Stimulated activated CD8-positive, alpha-beta memory T cell treated with anti-CD3 and anti-CD28 coated beads, Interleukin-15, amount 100 ng/mL, for 24 hours (primary cell): ENCODE data around the gene C17orf78.
A peak's percentile ranks its signal among the peaks of the same experiment; 100 is the strongest.
"Not testable (repeated sequence)": the region's sequence is repeated elsewhere in the genome, so short reads cannot be mapped to it uniquely, and the experiment has no call there.

Experiments used
- DNase-seq: peaks from one replicate; pipeline ENCODE4 v3.0.0-alpha.2; 2020; ENCODE audit warnings: low read depth

Gene C17orf78

GRCh38 chr17:37386462-37386861 is 10.7 kb downstream of the C17orf78 start:
- no peak for DNase-seq

- no peak for DNase-seq
Measured at GRCh38 chr17:37388266-37388665, 12.5 kb downstream of the C17orf78 start.

GRCh38 chr17:37389160-37389559 is 13.4 kb downstream of the C17orf78 start:
- no peak for DNase-seq

GRCh38 chr17:37391146-37391545 is 15.4 kb downstream of the C17orf78 start:
- no peak for DNase-seq

- DNase-seq: no peak
Measured at GRCh38 chr17:37392024-37392590, 16.3 kb downstream of the C17orf78 start.

GRCh38 chr17:37393352-37393751 is 17.6 kb downstream of the C17orf78 start:
- DNase-seq: no peak

GRCh38 chr17:37399265-37399803 is 23.5 kb downstream of the C17orf78 start:
- DNase-seq: no peak

- DNase-seq: no peak
Measured at GRCh38 chr17:37400505-37400904, 24.7 kb downstream of the C17orf78 start.

GRCh38 chr17:37405522-37405921 is 29.7 kb downstream of the C17orf78 start:
- not testable (repeated sequence) for DNase-seq

GRCh38 chr17:37405955-37406634 is 30.3 kb downstream of the C17orf78 start:
- no peak for DNase-seq

GRCh38 chr17:37406635-37407461 is 31.1 kb downstream of the C17orf78 start, which contains the start of the genes ACACA and TADA2A:
Gene ACACA (minus strand): TSS chr17:37406836. CDS start chr17:37406299, 537 bp downstream.
Gene TADA2A (plus strand): TSS chr17:37406886. CDS start chr17:37411366, 4,480 bp downstream.
- DNase-seq: peak; percentile 57

- DNase-seq: not testable (repeated sequence)
Measured at GRCh38 chr17:37408145-37408479, 32.3 kb downstream of the C17orf78 start.

GRCh38 chr17:37410357-37410756 is 34.6 kb downstream of the C17orf78 start:
- DNase-seq: no peak

GRCh38 chr17:37413875-37414519 is 38.2 kb downstream of the C17orf78 start:
- DNase-seq: no peak

- no peak for DNase-seq
Measured at GRCh38 chr17:37417852-37418251, 42.1 kb downstream of the C17orf78 start.

GRCh38 chr17:37422971-37423625 is 47.3 kb downstream of the C17orf78 start:
- no peak for DNase-seq

- DNase-seq: no peak
Measured at GRCh38 chr17:37425268-37425667, 49.5 kb downstream of the C17orf78 start.

- DNase-seq: no peak
Measured at GRCh38 chr17:37429039-37429438, 53.3 kb downstream of the C17orf78 start.

- DNase-seq: no peak
Measured at GRCh38 chr17:37429453-37429852, 53.7 kb downstream of the C17orf78 start.

GRCh38 chr17:37430051-37430627 is 54.4 kb downstream of the C17orf78 start:
- no peak for DNase-seq

- no peak for DNase-seq
Measured at GRCh38 chr17:37432671-37433070, 56.9 kb downstream of the C17orf78 start.
